Peyer's patch (tissue), 4 donors: ENCODE data around the gene EHMT2.

ENCODE experiments used
- POLR2A ChIP-seq, 2 donors: fragments of 450-650 bp; IDR thresholded peaks; one replicate each; pipeline ENCODE4 v1.5.1; 2017; ENCODE audit warnings: antibody characterized with exemption in 2 of 2, mild to moderate bottlenecking in 2 of 2, moderate library complexity in 2 of 2
- TF ChIP-seq, protein P1 (sequence below), 6 experiments: fragments of 450-650 bp in 4 of 6; fragments of 200-600 bp in 2 of 6; sonication (generic) in 1 of 6; IDR thresholded peaks; one replicate each; pipeline ENCODE4 v1.5.1; 2017 to 2019; ENCODE audit warnings: antibody characterized with exemption in 6 of 6, mild to moderate bottlenecking in 3 of 6, moderate library complexity in 1 of 6

DNA sequence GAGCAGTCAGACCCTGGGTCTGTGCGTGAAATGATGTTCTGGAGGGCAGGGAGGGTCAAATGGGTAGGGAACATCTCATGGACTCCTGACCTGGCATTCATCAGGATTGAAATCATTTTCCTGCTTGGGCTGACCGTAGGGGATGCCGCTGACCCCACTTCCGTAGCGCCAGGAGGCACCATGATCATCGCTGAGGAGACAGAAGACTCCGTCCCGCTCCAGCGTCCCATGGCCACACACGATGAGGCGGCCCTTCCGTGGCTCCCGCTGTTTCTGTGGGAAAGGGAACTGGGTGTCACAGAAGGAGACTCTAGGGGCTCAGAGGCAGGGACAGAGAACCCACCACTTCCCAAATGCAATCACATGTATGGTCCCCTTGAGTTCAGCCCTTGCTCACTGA is 37.1 kb downstream of the EHMT2 start:
- TF ChIP-seq, protein P1, sequence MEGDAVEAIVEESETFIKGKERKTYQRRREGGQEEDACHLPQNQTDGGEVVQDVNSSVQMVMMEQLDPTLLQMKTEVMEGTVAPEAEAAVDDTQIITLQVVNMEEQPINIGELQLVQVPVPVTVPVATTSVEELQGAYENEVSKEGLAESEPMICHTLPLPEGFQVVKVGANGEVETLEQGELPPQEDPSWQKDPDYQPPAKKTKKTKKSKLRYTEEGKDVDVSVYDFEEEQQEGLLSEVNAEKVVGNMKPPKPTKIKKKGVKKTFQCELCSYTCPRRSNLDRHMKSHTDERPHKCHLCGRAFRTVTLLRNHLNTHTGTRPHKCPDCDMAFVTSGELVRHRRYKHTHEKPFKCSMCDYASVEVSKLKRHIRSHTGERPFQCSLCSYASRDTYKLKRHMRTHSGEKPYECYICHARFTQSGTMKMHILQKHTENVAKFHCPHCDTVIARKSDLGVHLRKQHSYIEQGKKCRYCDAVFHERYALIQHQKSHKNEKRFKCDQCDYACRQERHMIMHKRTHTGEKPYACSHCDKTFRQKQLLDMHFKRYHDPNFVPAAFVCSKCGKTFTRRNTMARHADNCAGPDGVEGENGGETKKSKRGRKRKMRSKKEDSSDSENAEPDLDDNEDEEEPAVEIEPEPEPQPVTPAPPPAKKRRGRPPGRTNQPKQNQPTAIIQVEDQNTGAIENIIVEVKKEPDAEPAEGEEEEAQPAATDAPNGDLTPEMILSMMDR (IDR thresholded peaks at IDR 0.05) = no peak
- TF ChIP-seq POLR2A (IDR thresholded peaks at IDR 0.05) = no peak
